ENCODE results near the gene CCR4. TPM values are rescaled to one million over a fixed set of nuclear protein-coding genes. Genes with fewer than 3 reads are reported as not detected.

Gene CCR4
- total and polyA plus RNA-seq, 2 of the 13 experiments (the other 11 are each of a cell fraction or from before 2014, with no cell fraction given), result 0.04 to 0.05 TPM

GRCh38 chr3:32910954-32911353 lies 40.5 kb upstream of the CCR4 start:
- H2AFZ ChIP-seq (ENCODE audit: low read length), result no peak overlapping the region
- no peak for FAIRE-seq
- peaks cover 15% of the 10 kb centered on the region for H3K4me1 ChIP-seq (ENCODE audit: insufficient read depth, low read length)
- no peak overlapping the region for H3K27ac ChIP-seq (ENCODE audit: extremely low read length, insufficient read depth, low read length)
- DNase-seq (ENCODE audit: low spot score), result no peak
- H3K9ac ChIP-seq (ENCODE audit: insufficient read depth, low read depth, low read length), result no peak overlapping the region
- BruUV-seq (replicated peaks), result no TSS peak
- ChIA-PET POLR2A (no interaction called here), CTCF (ENCODE audit: low intra/inter-chr PET ratio, low total read pairs) (no interaction called here)
- no peak for TF ChIP-seq ZNF672 (CRISPR knock-in tag; IDR thresholded peaks at IDR 0.05)
- no peak for TF ChIP-seq ZNF235 (CRISPR knock-in tag; IDR thresholded peaks at IDR 0.05; ENCODE audit: borderline replicate concordance)
- no peak for TF ChIP-seq ZNF724P (CRISPR knock-in tag; IDR thresholded peaks at IDR 0.05; ENCODE audit: borderline replicate concordance)
- no peak for TF ChIP-seq SP1 (IDR thresholded peaks at IDR 0.05)
- no peak for TF ChIP-seq SP1 (CRISPR knock-in tag; IDR thresholded peaks at IDR 0.05)
- no peak for TF ChIP-seq ZNF264 (CRISPR knock-in tag; IDR thresholded peaks at IDR 0.05)
- TF ChIP-seq ZBTB21 (CRISPR knock-in tag; IDR thresholded peaks at IDR 0.05), result no peak
- TF ChIP-seq ZC3H4 (CRISPR knock-in tag; IDR thresholded peaks at IDR 0.05; ENCODE audit: borderline replicate concordance), result no peak
- TF ChIP-seq ZNF143 (CRISPR knock-in tag; IDR thresholded peaks at IDR 0.05), result no peak
- no peak for TF ChIP-seq NR2F1 (CRISPR knock-in tag; IDR thresholded peaks at IDR 0.05)
- TF ChIP-seq ZNF660 (CRISPR knock-in tag; IDR thresholded peaks at IDR 0.05; ENCODE audit: borderline replicate concordance, low read depth), result no peak
- no peak for TF ChIP-seq HMGXB4 (CRISPR knock-in tag; IDR thresholded peaks at IDR 0.05; ENCODE audit: borderline replicate concordance in 1 of 2, low read depth in 1 of 2)
- TF ChIP-seq KLF11 (CRISPR knock-in tag; IDR thresholded peaks at IDR 0.05), result no peak
- TF ChIP-seq NFYB (CRISPR knock-in tag; IDR thresholded peaks at IDR 0.05), result no peak
- no peak for TF ChIP-seq IKZF4 (CRISPR knock-in tag; IDR thresholded peaks at IDR 0.05; ENCODE audit: borderline replicate concordance, low read depth, not compliant biosample characterization)
- TF ChIP-seq ZNF691 (CRISPR knock-in tag; IDR thresholded peaks at IDR 0.05; ENCODE audit: borderline replicate concordance, low read depth), result no peak
- TF ChIP-seq ATF7 (IDR thresholded peaks at IDR 0.05), result no peak
- no peak for TF ChIP-seq ATF7 (CRISPR knock-in tag; IDR thresholded peaks at IDR 0.05)
- H3K27me3 ChIP-seq (ENCODE audit: control insufficient read depth in 1 of 2, insufficient read depth in 2 of 2, low read length in 2 of 2), result no peaks in the 10 kb centered on the region
- H3K9me3 ChIP-seq (ENCODE audit: low read length), result no peaks in the 10 kb centered on the region
- no peaks in the 10 kb centered on the region for H3K36me3 ChIP-seq (replicated peaks in 1 of 2; ENCODE audit: control insufficient read depth in 1 of 2, insufficient read depth in 2 of 2, low read length in 2 of 2)
- H3K79me2 ChIP-seq (ENCODE audit: insufficient read depth, low read length), result no peaks in the 10 kb centered on the region
- in situ Hi-C loops (cut with HindIII; ENCODE audit: extremely low pct_ligation_motif_present, low pct_unique_long_range_greater_than_20kb), result no loop called here
- no peak overlapping the region for H3K4me3 ChIP-seq (replicated peaks in 1 of 3; ENCODE audit: insufficient read depth in 1 of 3, low read depth in 2 of 3, low read length in 3 of 3)
- intact Hi-C loops (cut with micrococcal nuclease; ENCODE audit: unreplicated experiment), result no loop called here
- H4K20me1 ChIP-seq (ENCODE audit: insufficient read depth, low read length), result no peaks in the 10 kb centered on the region
- 93% methylated on average over 2 of the region's 2 CpGs for WGBS (ENCODE audit: low lambda C conversion rate)
- H3K4me2 ChIP-seq (ENCODE audit: low read depth, low read length), result no peak overlapping the region
- no peak for ATAC-seq

Measured in HepG2 (cell line).